Lower lobe of right lung (tissue), 2 donors: ENCODE results near the gene CISD2. TPM values are rescaled to one million over a fixed set of nuclear protein-coding genes. Genes with fewer than 3 reads are reported as not detected.

Experiments used
- ATAC-seq, 2 donors: fragments of 200-7000 bp; cut with Tn5 transposase; one replicate each; pipeline ENCODE4 v1.9.1; 2020 to 2022; ENCODE audit warnings: mild to moderate bottlenecking in 2 of 2, moderate library complexity in 2 of 2
- DNase-seq: peaks from one replicate; pipeline ENCODE4 v3.0.0-alpha.2; 2020
- H3K27ac ChIP-seq: fragments of 200-600 bp; one replicate; pipeline ENCODE4 v1.8.0; 2022
- H3K27me3 ChIP-seq: fragments of 200-600 bp; one replicate; pipeline ENCODE4 v1.8.0; 2022; ENCODE audit warnings: low read depth
- H3K36me3 ChIP-seq: fragments of 200-600 bp; one replicate; pipeline ENCODE4 v1.8.0; 2022; ENCODE audit warnings: mild to moderate bottlenecking
- H3K4me1 ChIP-seq: fragments of 200-600 bp; one replicate; pipeline ENCODE4 v1.8.0; 2022
- H3K4me3 ChIP-seq: fragments of 200-600 bp; one replicate; pipeline ENCODE4 v1.8.0; 2022; ENCODE audit warnings: mild to moderate bottlenecking
- H3K9me3 ChIP-seq: fragments of 200-600 bp; one replicate; pipeline ENCODE4 v1.8.0; 2022
- intact Hi-C: fragments of 100-400 bp; cut with DNase I; formaldehyde crosslinking; loops from one replicate; pipeline ENCODE4 v1.11.0; 2022
- total RNA-seq: library from RNA; stranded (reverse); fragmentation: NEBNext Ultra II Directional; extraction: Animal tissue kit (Norgen Biotek cat#: 25700); gene quantifications from one replicate; pipeline ENCODE4 v1.2.1, GENCODE V29; 2021
- TF ChIP-seq, protein P1 (sequence below): fragments of 200-600 bp; IDR thresholded peaks from one replicate; pipeline ENCODE4 v1.8.0; 2022; ENCODE audit warnings: antibody characterized with exemption, mild to moderate bottlenecking
- donor health status: DM: no; HTN: yes; CAD: no; lungs with severe emphysema.

Gene CISD2
- total RNA-seq, 1 donor from 2014 or later: 28.5 TPM

DNA sequence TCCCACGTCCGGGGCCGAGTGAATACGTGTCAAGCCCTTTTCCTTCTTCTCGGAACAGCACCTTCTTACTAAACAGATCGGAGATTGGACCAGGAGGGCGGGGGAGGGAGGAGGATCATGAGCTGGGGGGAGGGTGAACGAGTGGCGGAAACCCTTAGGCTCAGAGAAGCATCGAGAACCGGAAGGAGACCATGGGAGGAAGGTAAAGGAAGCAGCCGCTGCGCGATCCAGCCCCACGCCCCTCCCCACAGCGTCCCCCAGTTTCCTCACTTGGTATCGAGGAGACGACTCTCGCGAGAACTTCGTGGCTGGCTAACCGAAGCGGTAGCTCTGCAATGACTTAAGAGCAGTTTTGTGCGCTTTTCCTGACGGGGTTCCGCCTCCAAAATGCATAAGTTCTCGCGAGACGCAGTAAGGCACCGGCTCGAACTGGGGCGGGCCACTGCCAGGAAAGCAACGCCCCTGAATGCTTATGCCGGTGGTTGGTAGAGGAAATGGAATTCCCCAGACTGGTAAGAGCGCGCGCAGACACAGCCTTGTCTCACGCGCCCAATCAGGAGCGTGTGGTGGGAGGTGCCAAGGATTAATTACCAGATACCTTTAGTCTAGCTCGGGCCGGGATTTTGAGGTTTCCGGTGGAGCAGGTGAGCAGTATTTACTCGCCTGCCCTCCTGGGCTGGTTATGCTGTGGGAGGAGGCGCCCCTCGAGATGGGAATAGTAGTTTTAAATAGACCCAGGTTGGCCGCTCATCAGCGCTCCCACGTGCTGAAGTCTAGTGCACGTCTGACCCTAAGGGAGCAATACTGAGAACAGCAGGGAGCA lies 40.9 kb upstream of the CISD2 start:
- DNase-seq (peak; percentile 100), ATAC-seq (peak; percentile 86 to 92)
- Histone ChIP-seq H3K27ac (peak overlapping the region; percentile 100), H3K4me3 (peak overlapping the region; percentile 75), H3K9me3 (no peaks in the 10 kb centered on the region), H3K4me1 (peaks cover 30% of the 10 kb centered on the region), H3K27me3 (no peaks in the 10 kb centered on the region), H3K36me3 (no peaks in the 10 kb centered on the region)
- TF ChIP-seq, protein P1, sequence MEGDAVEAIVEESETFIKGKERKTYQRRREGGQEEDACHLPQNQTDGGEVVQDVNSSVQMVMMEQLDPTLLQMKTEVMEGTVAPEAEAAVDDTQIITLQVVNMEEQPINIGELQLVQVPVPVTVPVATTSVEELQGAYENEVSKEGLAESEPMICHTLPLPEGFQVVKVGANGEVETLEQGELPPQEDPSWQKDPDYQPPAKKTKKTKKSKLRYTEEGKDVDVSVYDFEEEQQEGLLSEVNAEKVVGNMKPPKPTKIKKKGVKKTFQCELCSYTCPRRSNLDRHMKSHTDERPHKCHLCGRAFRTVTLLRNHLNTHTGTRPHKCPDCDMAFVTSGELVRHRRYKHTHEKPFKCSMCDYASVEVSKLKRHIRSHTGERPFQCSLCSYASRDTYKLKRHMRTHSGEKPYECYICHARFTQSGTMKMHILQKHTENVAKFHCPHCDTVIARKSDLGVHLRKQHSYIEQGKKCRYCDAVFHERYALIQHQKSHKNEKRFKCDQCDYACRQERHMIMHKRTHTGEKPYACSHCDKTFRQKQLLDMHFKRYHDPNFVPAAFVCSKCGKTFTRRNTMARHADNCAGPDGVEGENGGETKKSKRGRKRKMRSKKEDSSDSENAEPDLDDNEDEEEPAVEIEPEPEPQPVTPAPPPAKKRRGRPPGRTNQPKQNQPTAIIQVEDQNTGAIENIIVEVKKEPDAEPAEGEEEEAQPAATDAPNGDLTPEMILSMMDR: no peak
- intact Hi-C loops: no loop called here

- intact Hi-C loops: no loop called here
- ATAC-seq (no peak), DNase-seq (no peak)
- TF ChIP-seq, protein P1: no peak
- no peaks in the 10 kb centered on the region for H3K9me3 ChIP-seq
- no peaks in the 10 kb centered on the region for H3K36me3 ChIP-seq
- no peaks in the 10 kb centered on the region for H3K27me3 ChIP-seq
- H3K4me3 ChIP-seq: peak overlapping the region; percentile 75
- H3K4me1 ChIP-seq: peaks cover 24% of the 10 kb centered on the region
- peak overlapping the region; percentile 100 for H3K27ac ChIP-seq
Observed at GRCh38 chr4:102828497-102828808, 40.3 kb upstream of the CISD2 start.

- intact Hi-C loops: no loop called here
- ATAC-seq (no peak), DNase-seq (no peak)
- Histone ChIP-seq H3K27me3 (no peaks in the 10 kb centered on the region), H3K4me1 (peaks cover 12% of the 10 kb centered on the region), H3K9me3 (no peaks in the 10 kb centered on the region), H3K27ac (no peak overlapping the region), H3K4me3 (no peak overlapping the region), H3K36me3 (no peaks in the 10 kb centered on the region)
- TF ChIP-seq, protein P1: no peak
Observed at GRCh38 chr4:102829803-102830202, 39.0 kb upstream of the CISD2 start.

- intact Hi-C loops: no loop called here
- Histone ChIP-seq H3K4me3 (no peak overlapping the region), H3K27ac (no peak overlapping the region), H3K4me1 (peaks cover 12% of the 10 kb centered on the region), H3K27me3 (no peaks in the 10 kb centered on the region), H3K36me3 (no peaks in the 10 kb centered on the region), H3K9me3 (no peaks in the 10 kb centered on the region)
- DNase-seq (no peak), ATAC-seq (no peak)
- TF ChIP-seq, protein P1: no peak
Observed at GRCh38 chr4:102832105-102832504, 36.7 kb upstream of the CISD2 start.

DNA sequence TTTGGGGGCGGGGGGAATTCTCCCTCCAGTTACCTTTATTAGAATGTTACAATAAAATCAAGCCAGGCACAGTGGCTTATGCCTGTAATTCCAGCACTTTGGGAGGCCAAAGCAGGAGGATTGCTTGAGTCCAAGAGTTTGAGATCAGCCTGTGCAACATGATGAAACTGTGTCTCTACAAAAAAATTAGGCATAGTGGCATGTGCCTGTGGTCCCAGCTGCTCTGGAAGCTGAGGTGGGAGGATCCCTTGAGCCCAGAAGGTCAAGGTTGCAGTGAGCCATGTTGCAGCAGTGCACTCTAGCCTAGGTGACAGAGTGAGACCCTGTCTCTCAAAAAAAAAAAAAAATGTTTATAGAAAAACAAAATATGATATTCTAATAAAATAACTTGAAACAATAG lies 36.1 kb upstream of the CISD2 start:
- intact Hi-C loops: no loop called here
- Histone ChIP-seq H3K36me3 (no peaks in the 10 kb centered on the region), H3K27me3 (no peaks in the 10 kb centered on the region), H3K4me1 (peaks cover 12% of the 10 kb centered on the region), H3K9me3 (no peaks in the 10 kb centered on the region), H3K27ac (no peak overlapping the region), H3K4me3 (no peak overlapping the region)
- ATAC-seq (no peak), DNase-seq (no peak)
- TF ChIP-seq, protein P1: no peak
